HepG2 (cell line): Measurements from ENCODE around the gene EPN3. TPM values are rescaled to one million over a fixed set of nuclear protein-coding genes. Genes with fewer than 3 reads are reported as not detected.

ENCODE experiments used
- ERF ChIP-seq: IDR thresholded peaks from 2 replicates; pipeline ENCODE4 v1.6.1; 2018; ENCODE audit warnings: missing biosample characterization, missing genetic modification reagents
- JUND ChIP-seq: sonication (generic); formaldehyde crosslinking; IDR thresholded peaks from 2 replicates; pipeline ENCODE4 v1.8.0; 2022; ENCODE audit warnings: mild to moderate bottlenecking, missing genetic modification reagents
- KDM3A ChIP-seq: IDR thresholded peaks from 2 replicates; pipeline ENCODE4 v1.6.1; 2018; ENCODE audit warnings: low read depth, missing compliant biosample characterization
- MAFF ChIP-seq: IDR thresholded peaks from 2 replicates; pipeline ENCODE4 v1.6.1; 2011; ENCODE audit warnings: low read depth, low read length, improper control_type of control experiment
- MED1 ChIP-seq: sonication (generic); formaldehyde crosslinking; IDR thresholded peaks from 2 replicates; pipeline ENCODE4 v1.4.0; 2020; ENCODE audit warnings: missing genetic modification reagents
- MLLT10 ChIP-seq: sonication (generic); formaldehyde crosslinking; IDR thresholded peaks from 2 replicates; pipeline ENCODE4 v1.4.0; 2020; ENCODE audit warnings: missing genetic modification reagents
- MYC ChIP-seq: sonication (generic); formaldehyde crosslinking; IDR thresholded peaks from 2 replicates; pipeline ENCODE4 v1.9.0; 2021; ENCODE audit warnings: missing genetic modification reagents, borderline replicate concordance
- NR2F2 ChIP-seq: IDR thresholded peaks from 2 replicates; pipeline ENCODE4 v1.6.1; 2012; ENCODE audit warnings: low read depth, inconsistent platforms, borderline replicate concordance
- SNAI1 ChIP-seq: sonication (generic); formaldehyde crosslinking; IDR thresholded peaks from 2 replicates; pipeline ENCODE4 v1.5.0; 2020; ENCODE audit warnings: mild to moderate bottlenecking, missing genetic modification reagents, borderline replicate concordance
- SP1 ChIP-seq, 2 experiments: fragments of 450-650 bp in 1 of 2; sonication (generic) in 1 of 2; formaldehyde crosslinking in 1 of 2; IDR thresholded peaks; 2 replicates each; pipeline versions ENCODE4 v1.4.0 to v1.6.1; 2016 to 2020; ENCODE audit warnings: missing genetic modification reagents in 1 of 2
- SUZ12 ChIP-seq: fragments of 150-350 bp; IDR thresholded peaks from 2 replicates; pipeline ENCODE4 v1.6.1; 2014; ENCODE audit warnings: low read depth, low read length
- TIGD3 ChIP-seq: sonication (generic); formaldehyde crosslinking; IDR thresholded peaks from 2 replicates; pipeline ENCODE4 v1.5.1; 2020; ENCODE audit warnings: mild to moderate bottlenecking, missing genetic modification reagents, borderline replicate concordance
- ZBTB33 ChIP-seq: sonication (generic); formaldehyde crosslinking; IDR thresholded peaks from 2 replicates; pipeline ENCODE4 v1.4.0; 2020; ENCODE audit warnings: missing genetic modification reagents
- ZBTB38 ChIP-seq: sonication (generic); formaldehyde crosslinking; IDR thresholded peaks from 2 replicates; pipeline ENCODE4 v1.5.1; 2020; ENCODE audit warnings: mild to moderate bottlenecking, missing genetic modification reagents
- ZBTB4 ChIP-seq: sonication (generic); formaldehyde crosslinking; IDR thresholded peaks from 2 replicates; pipeline ENCODE4 v1.4.0; 2020; ENCODE audit warnings: missing genetic modification reagents, mild to moderate bottlenecking, borderline replicate concordance
- ZBTB8A ChIP-seq: sonication (generic); formaldehyde crosslinking; IDR thresholded peaks from 2 replicates; pipeline ENCODE4 v1.4.0; 2020; ENCODE audit warnings: mild to moderate bottlenecking, low read depth, missing genetic modification reagents, borderline replicate concordance
- ZNF124 ChIP-seq: sonication (generic); formaldehyde crosslinking; IDR thresholded peaks from 2 replicates; pipeline ENCODE4 v1.4.0; 2020; ENCODE audit warnings: missing genetic modification reagents
- ZNF326 ChIP-seq: sonication (generic); formaldehyde crosslinking; IDR thresholded peaks from 2 replicates; pipeline ENCODE4 v1.4.0; 2020; ENCODE audit warnings: missing genetic modification reagents, borderline replicate concordance
- ZNF597 ChIP-seq: sonication (generic); formaldehyde crosslinking; IDR thresholded peaks from 2 replicates; pipeline ENCODE4 v1.5.0; 2020; ENCODE audit warnings: missing genetic modification reagents
- ZNF720 ChIP-seq: sonication (generic); formaldehyde crosslinking; IDR thresholded peaks from 2 replicates; pipeline ENCODE4 v1.4.0; 2020; ENCODE audit warnings: missing genetic modification reagents
- polyA plus RNA-seq, 8 experiments: library from polyadenylated mRNA; depleted of rRNA in 3 of 8; stranded (reverse) in 7 of 8; unstranded in 1 of 8; fragments of >200 nt; fragmentation: Illumina TruSeq in 4 of 8; extraction: Trizol in 4 of 8; gene quantifications; 2 replicates each; pipeline versions ENCODE4 v1.2.1 to v1.2.3, GENCODE V29; 2011 to 2016; ENCODE audit warnings: low read depth in 4 of 8, missing spikeins in 1 of 8, mixed read lengths in 1 of 8; ENCODE audit not compliant: insufficient read depth in 1 of 8
- total RNA-seq, 5 experiments: library from RNA; depleted of rRNA; stranded (reverse); fragments of >200 nt; fragmentation: Illumina TruSeq; extraction: Trizol; gene quantifications; 2 replicates each; pipeline ENCODE4 v1.2.3, GENCODE V29; 2016; ENCODE audit warnings: low read depth in 1 of 5

The EPN3 gene
- total and polyA plus RNA-seq, 2 of the 13 experiments (the other 11 are each of a cell fraction or from before 2014, with no cell fraction given) = 0.11 to 0.95 TPM

- no peak for TF ChIP-seq ZBTB4 (CRISPR knock-in tag)
- no peak for TF ChIP-seq ZBTB8A (CRISPR knock-in tag)
- no peak for TF ChIP-seq ZNF597 (CRISPR knock-in tag)
- no peak for TF ChIP-seq MLLT10 (CRISPR knock-in tag)
- TF ChIP-seq SUZ12 = no peak
- TF ChIP-seq KDM3A (CRISPR knock-in tag) = no peak
- TF ChIP-seq SP1 (IDR thresholded peaks at IDR 0.05) = no peak
- no peak for TF ChIP-seq SP1 (CRISPR knock-in tag; IDR thresholded peaks at IDR 0.05)
- TF ChIP-seq ERF (CRISPR knock-in tag) = no peak
- 0 out of 2 replicates have a peak, but pooled peaks have one; percentile 24 for TF ChIP-seq ZBTB38 (CRISPR knock-in tag)
- TF ChIP-seq NR2F2 = no peak
- TF ChIP-seq MAFF = no peak
- TF ChIP-seq ZNF124 (CRISPR knock-in tag) = no peak
- no peak for TF ChIP-seq MYC (CRISPR knock-in tag)
- TF ChIP-seq JUND = no peak
- TF ChIP-seq ZNF720 (CRISPR knock-in tag) = no peak
- no peak for TF ChIP-seq SNAI1
- TF ChIP-seq TIGD3 = no peak
- TF ChIP-seq MED1 = no peak
- no peak for TF ChIP-seq ZNF326 (CRISPR knock-in tag)
- peak; percentile 28; the same call in 1 of the 2 replicates for TF ChIP-seq ZBTB33
Measured at GRCh38 chr17:50536683-50537646, 4.4 kb downstream of the EPN3 start (continued).
